HG03064 (cell line): ENCODE measurements around the gene HOXB5.

ENCODE experiments used
- ATAC-seq: cut with Tn5 transposase; IDR thresholded peaks from one replicate; pipeline ENCODE4 v1.9.1; 2021; ENCODE audit warnings: low read depth; ENCODE audit not compliant: unreplicated experiment

HOXB5 gene

DNA sequence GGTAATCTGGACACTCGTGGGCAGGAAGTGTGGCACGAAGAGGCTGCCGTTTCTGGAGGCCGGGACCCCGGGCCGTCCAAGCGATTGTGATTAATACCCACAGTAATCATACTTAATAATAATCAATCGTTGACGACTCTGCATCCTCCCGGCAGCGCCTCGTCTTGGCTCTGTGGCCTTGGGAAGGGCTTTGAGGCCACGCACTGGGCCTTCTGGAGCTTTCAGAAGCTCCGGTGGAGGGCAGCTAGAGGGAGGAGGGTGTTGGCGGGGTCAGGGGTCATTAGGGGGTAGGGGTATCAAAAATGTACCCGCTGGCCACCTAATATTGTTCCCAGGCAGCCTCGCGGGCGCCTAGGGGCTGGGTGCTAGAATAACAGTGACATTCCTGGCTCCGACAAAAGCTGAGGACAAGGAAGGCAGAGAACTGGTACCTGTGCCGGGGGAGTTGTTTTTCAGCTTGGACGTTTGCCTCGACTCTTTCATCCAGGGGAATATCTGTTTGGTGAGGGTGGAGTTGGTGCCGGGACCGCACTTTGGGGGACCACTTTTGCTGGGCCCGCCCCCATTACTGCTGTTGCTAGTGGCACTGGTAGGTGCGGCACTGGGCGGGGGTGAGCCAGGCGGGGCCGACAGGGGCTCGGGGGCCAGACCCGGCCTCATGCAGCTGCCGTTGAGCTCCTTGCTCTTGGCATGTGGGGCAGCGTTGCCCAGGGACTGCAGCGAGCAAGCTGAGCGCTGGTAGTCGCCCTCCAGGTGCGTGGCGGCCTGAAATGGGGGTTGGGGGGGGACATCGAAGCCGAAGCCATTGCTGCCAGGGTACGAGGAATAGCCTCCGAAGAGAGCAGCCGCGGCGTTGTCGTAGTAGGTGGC is 41.7 kb downstream of the HOXB5 start:
- no peak for ATAC-seq

DNA sequence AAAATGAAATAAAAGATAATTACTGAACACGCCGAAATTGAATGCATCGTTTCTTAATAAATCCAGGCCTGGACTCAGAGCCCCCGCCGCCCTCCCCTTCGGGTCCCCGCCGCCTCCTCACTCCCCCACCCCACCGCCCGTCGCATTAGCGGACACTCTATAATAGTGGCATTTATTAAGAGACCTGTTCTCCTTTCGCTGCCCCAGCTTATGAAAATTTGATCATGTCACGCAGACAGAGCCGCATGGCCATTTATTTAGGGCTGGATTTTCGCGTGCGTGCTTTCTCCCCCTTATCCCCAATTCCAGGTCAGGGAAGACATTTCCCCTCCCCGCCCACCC is 42.4 kb downstream of the HOXB5 start:
- ATAC-seq = no peak

DNA sequence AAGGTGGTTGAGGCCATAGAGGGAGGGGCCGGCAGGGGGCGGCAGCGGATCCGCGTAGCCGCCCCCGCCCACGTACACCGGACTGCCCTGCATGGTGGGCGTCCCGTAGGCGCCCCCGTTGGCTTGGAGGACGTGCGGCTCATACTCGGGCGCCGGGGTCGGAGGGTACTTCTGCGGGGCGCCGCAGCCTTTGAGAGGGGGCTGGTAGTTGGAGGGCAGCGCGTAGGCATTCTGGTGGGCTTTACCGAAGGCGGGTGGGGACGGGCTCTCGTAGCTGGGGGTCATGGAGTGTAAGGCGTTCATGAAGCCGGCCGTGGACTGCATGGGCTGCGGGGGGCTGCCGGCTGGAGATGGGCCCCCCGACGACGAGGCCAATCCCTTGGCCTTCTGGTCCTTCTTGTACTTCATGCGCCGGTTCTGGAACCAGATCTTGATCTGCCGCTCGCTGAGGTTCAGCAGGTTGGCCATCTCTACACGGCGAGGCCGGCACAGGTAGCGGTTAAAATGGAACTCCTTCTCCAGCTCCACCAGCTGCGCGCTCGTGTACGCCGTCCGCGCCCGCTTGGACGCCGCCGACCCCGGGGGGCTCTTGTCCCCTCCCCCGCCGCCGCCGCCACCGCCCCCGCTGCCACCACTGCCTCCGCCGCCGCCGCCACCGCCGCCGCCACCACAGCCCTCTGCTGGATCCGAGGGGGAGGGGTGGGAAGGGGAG is 42.9 kb downstream of the HOXB5 start:
- no peak for ATAC-seq

DNA sequence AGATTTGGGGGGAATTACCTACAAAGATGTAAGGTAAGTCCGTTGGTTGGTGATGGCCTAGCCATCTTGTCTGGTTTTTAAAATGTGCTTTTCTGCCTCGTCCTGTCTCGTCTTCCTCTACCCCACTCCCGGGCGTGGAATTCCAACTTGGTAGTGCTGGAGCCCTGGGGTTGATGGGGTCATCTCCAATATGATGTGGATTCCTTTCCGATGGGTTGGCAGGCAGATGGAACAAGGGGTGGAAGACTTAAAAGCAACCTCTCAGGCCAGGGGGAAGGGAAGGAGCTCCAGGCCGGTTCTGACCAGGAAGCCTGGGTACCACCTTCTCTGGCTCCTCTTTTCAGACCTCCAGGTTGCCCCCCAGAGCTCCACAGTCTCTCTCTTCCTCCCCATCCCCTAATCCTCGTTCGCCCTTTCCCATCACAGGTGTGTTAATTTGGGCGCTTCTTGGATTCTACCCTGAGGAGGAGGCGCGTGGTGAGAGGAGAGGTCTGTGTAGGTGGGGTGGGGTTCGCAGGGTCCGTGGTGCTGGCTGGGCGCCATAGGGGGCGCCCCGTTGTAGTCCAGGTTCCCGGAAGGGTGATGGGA is 43.6 kb downstream of the HOXB5 start:
- ATAC-seq = no peak

DNA sequence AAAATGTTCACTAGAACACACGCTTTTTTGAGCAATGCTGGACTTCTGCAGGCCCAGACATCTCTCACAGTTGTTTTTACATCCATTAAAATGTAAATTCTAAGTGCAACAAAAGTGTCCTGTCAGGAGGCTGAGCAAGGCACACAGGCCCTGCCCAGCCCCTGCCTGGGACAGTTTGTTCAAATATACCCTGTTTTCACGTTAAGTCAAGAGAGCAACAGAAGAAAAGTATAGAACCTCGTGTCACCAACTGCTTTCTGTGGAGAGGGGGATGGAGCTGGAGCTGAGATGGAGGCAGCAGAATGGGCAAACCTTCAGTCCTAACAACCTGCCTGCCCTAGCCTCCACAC is 44.3 kb downstream of the HOXB5 start:
- no peak for ATAC-seq

DNA sequence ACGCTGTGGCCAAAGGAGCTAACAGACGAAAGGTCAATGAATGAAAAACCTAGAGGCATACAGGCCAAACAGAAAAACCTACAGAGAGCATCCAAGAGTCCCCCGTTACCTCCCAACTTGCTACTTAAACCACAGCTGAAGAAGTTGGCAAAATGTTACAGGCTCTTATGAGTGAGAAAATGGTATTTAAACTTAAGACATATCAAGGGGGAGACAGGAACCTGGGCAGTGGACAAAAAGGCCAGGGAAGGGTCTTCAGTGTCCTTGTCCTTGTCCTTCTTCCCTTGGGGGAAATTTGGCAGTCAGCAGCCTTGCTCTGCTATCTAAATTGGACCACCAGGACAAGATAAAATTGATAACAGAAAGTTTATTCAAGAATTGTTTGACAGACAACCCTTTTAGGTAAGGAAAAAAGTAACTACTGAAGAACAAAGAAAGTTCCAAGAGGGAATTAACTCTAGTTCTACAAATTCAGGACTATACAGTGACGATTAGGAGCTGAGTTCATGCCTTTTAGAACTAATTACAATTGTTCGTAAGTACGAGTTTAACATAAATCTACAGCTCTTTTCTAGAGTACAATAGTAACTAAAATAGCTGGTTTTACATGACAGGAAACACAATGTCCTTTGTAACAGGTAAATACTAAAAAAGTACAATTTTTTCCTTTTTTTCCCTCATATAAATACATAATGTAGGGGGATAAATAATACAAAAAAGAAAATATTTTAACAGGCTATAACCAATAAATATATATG is 44.9 kb downstream of the HOXB5 start:
- no peak for ATAC-seq

DNA sequence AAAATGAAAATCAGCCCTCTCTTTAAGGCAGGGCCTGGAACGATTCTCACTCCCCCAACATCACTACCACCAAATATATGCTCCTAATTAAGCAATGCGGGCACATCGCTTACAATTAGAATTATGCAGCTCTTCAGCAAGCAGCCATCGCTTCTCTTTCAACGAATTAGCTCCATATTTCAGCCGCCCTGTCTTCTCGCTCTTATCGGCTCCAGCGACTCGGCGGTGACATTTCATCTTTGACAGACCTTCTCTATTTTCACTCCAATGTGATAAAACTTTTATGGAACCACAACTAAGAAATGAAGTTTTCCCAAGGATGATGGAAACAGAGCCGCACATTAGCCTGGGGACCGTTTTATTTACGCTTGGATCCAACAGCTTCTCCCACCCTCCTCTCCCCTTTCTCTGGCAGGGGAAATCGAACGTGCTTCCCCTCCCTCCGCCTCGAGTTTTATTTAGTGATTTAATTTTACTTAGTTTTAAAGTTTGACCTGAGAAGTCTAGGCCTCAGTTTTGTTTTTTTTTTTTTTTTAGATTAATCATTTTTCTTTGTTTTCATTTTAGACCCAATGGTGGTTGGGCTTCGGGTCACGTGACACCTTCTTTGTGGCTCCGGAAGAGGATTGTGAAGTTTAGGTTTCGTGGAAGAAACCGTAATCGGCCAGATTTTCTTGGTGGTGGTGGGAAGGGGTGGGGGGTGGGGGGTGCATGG is 45.6 kb downstream of the HOXB5 start:
- ATAC-seq = no peak

DNA sequence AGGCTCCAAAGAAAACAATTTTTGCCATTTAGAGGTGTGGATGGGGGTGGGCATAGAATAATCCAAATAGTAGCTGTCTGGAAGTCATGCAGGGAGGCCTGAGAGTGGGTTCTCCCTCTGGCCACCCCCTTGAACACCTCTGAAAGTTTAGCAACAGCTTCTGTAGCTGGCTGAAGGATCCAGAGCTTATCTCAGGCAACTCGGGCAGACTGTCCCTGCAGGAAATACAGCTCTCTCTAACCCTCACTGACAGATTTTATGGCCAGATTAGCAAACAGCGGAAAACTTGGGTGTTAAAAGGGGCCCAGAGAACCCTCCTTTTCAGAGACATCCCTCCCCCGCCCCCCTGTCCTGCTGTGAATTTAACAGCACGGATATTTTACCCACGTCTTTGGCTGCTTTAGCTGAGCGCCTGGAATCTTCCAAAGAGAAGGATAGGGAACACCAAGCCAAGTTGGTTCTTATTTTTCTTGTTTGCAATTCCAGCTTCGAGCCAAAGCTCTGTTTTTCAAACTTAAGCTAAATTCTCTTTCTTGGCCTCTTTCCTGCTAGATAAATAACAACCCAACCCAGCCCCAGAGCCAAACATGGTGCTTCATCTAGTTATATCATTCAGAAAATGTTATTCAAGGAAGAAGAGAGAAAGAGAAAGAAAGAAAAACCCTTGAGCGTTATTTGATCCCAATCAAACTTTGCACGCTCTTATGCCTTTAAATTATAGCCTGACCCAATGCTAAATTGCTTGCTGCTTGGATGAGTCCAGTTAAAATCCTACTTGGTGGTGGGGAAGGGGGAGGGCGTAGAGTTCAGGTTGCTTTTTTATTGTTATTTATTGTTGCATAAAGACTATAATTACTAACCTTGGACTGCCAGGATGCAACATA is 46.4 kb downstream of the HOXB5 start:
- ATAC-seq = no peak

DNA sequence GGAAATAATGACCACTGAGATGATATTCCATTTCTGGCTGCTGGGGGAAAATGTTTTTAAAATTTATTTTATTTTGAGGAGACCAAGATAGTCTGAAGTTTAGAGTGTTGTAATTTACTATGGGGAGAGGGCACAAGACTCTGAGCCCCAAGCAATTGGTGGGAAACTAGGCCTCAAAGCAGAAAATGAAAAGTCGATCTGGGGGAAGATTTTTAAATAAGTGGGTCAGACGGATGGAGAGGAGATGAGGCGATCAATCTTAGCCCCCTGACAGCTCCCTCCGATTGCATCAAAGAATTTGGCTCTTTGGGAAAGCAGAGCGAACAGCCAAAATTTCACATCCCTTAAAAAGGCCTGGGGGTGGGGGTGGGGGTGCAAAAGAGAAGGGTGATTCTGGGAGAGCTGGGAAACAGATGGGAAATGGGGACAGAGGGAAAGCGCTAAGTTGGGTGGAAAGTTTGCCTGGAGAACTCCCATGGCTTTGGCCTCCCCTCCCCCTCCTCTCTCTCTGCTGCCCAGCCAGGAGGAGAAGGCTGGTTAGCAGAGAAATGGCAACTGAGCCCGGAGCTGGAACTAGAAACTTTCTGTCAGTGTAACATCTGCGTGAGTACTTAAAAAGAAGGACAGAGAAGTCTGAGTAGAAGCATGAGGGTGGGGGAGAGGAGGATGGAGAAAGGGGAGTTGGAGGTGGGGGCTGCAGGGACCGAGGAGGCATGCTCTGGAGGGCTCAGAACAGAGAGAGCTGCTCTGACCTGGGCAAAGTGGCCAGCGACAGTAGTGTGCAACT is 47.2 kb downstream of the HOXB5 start:
- ATAC-seq = no peak

DNA sequence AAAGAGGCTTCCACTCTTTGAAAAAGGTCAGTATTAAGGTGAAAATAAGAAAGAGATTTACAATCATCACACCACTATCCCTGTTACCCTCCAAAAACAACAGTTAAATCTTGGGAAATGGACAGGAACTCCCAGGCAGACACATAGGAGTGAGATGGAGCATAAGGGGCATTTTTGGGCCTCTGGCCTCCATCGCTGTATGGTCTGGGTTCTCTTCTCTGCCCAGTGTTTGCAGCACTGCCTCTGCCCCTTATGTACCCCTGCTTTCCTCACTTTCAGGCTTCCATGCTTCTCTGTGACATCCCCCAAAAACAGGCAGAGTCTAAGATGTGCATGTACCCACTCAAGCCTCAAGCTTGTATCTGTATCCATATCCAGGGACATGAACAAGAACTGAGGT is 48.0 kb downstream of the HOXB5 start:
- ATAC-seq = no peak

DNA sequence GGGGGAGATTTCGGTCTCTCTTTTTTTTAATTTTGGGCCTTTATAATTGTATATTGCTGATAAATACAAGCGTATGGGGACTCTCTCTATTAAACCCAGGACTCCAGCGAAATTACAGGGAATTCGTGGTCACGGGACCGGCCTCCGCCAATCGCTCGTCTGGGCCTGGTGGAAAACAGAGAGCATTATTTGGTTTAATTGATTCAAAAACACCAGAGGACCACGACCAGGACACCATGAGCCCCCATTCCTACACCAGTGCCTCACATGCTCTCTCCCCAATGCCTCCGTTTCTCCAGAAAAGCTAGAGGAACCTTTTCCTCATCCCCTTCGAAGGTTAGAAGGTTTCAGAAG is 48.6 kb downstream of the HOXB5 start, which contains the start of gene HOXB2:
Gene HOXB2 (minus strand): TSS at position 88 of the 354 bp plus-strand sequence. CDS start 198 bp downstream, outside the sequence.
- ATAC-seq = no peak

DNA sequence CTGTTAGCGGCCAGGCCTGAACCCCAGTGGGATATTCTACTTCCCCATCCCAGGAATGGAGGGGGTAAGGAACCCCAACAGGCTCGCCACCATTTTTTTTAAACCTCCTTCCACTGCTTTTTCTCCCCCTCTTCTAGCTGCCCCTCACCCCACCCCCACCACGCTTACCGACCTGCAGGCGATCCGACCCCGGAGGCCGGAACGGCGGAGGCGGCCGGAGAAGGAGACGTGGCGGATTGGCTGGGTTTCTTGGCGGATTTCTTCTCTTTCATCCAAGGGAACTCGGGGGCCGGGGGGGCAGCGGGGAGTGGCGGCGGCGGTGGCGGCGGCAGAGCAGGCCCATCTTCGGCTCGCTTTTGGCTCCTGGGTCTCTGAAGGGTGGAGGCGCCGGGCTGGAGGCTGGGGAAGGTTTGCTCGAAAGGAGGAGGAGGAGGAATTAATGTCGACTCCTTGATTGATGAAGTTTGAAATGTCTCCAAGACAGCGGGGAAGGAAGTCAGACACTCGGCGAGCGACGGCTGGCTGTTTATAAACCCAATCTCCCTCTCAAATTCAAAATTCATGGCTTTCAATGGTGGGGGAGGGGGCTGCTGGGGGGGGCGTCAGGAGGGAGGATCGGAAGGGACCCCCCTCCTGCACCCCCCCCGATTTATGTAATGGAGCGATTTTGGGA is 49.1 kb downstream of the HOXB5 start:
- ATAC-seq = no peak

DNA sequence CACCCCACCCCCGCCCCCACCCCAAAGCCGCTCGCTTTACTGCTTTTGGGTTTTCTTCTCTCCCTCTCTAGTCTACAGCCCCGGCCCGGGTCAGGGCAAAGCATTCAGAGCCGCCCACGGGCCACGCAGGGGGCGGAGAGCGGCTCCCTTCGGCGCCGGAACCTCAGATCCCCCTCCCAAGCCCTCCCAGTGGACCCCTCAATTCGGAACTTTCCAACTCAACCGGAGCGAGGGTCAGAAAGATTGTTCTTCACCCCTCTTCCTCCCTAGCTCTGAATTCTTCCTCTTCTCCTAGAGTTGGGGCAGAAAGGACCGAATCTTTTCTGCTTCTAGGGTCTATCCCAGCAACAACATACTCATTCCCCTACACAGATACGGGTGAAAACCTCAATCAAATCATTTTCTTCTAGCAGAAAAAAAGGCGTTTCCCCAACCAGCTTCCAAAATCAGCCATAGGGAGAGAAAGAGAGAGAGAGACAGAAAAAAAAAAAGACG is 49.7 kb downstream of the HOXB5 start:
- no peak for ATAC-seq

DNA sequence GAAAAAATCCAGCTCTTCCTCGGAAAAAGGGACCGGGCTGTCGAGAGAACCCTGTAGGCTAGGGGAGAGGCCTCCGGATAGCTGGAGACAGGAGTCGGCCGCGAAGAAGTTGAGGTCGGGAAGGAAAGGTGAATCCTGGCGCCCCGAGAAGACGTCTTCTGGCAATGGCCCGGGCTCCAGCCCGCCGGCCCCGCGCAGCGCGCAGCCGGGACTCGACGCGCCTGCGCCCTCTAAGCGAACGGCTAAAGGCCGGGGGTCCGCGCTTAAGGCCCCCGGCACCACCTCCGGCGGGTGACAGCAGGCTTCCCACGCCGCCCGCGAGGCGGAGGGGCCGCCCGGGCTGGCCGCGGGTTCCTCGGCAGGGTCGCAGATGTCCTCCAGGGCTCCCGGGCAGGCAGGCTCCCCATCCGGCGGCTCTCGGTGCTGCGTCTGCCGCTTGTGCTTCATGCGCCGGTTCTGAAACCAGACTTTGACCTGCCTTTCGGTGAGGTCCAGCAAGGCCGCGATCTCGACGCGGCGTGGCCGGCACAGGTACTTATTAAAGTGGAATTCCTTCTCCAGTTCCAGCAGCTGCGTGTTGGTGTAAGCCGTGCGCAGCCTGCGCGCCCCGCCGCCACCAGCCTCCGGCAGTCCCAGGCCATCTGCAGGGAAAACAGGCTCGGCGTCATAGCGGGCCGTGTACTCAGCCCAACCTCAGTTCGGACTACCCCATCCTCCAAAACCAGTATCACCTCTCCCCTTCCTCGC is 50.3 kb downstream of the HOXB5 start:
- ATAC-seq = no peak

DNA sequence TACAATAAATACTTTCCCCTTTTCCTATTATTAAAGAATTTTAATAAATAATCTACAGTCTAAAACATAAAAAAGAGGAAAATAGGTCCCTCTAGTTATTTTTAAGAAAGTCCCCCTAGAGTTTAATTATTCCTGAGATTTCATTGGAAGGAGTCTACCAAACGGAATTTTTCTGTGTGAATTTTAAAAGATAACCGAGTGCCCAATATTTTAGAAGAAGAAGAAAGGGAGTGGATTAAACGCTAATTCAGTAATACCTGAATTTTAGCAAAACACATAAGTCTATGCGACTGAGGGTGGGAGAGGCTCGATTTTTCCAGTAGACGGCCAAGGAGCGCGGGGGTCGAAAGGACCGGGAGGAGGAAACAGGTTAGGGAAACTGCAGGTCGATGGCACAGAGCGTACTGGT is 50.9 kb downstream of the HOXB5 start:
- ATAC-seq = no peak

DNA sequence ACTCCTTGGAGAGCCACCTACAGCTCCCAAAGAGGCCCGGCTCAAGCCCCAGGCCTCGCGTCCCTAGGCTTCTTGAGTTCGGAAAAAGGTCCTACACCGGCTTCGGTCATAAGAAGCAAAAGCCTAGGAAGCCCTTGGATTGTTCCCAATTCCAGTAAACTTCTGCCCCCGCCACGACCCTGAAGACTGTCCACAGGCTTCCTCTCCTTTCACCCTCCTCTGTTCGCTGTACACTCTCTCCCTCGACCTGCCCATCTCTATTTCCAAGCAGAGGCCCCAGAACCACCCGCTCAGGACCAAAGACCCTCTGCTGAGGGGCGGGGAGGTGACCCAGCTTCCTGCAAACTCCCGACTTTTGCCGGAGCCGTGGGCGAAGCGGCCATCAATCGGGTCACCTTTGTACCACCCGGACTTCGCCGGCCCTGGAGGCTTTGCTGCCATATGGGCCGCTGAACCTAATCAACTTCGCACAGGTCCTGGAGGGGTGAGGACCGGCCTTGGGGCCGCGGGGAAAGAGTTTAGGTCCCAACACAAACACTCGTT is 51.4 kb downstream of the HOXB5 start:
- no peak for ATAC-seq

DNA sequence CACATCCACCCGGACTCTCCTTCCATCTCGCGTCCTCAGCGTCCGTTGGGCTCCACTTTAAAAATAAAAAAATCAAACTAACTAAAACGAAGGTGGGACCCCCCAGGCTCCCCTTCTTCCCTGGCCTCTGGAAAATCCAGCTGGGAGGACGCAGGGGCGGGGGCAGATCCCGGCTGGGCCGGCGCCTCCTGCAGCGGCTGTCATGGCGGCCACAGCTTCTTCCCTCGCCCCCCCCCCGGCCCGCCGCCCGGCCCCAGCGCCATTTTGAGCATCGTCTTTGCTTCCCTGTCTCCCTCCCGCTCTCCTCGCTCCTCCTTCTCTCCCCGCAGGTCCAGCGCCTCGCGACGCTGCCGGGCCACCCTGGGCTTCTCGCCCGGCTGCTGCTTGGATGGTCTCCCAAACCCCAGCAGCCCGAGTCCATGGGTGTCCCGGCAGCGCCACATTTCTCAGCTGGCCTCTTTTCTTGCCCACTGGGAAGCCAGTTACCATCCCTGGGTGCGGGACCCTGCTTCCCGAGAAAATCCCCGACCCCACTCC is 51.9 kb downstream of the HOXB5 start:
- ATAC-seq = no peak
